Vagina (tissue), 2 donors: ENCODE results near the gene NPAS2. TPM values are rescaled to one million over a fixed set of nuclear protein-coding genes. Genes with fewer than 3 reads are reported as not detected.

Source experiments
- DNase-seq, 2 donors: peaks; one replicate each; pipeline ENCODE4 v3.0.0-alpha.2; 2017; ENCODE audit errors: extremely low spot score in 2 of 2
- H3K27ac ChIP-seq: fragments of 200-600 bp; sonication (generic); one replicate; pipeline ENCODE4 v1.5.1; 2019
- H3K27me3 ChIP-seq: fragments of 200-600 bp; sonication (generic); one replicate; pipeline ENCODE4 v1.5.1; 2019
- H3K36me3 ChIP-seq, 2 donors: fragments of 200-600 bp; sonication (generic); one replicate each; pipeline ENCODE4 v1.5.1; 2017 to 2019
- H3K4me1 ChIP-seq: fragments of 200-600 bp; sonication (generic); one replicate; pipeline ENCODE4 v1.5.1; 2019
- H3K4me3 ChIP-seq, 2 donors: fragments of 200-600 bp; sonication (generic); 1 replicate in 1 of 2; 2 replicates in 1 of 2; pipeline ENCODE4 v1.5.1; 2016 to 2019
- H3K9me3 ChIP-seq: fragments of 200-600 bp; sonication (generic); one replicate; pipeline ENCODE4 v1.5.1; 2019
- CTCF ChIP-seq, 3 experiments: fragments of 450-650 bp in 2 of 3; fragments of 200-600 bp in 1 of 3; sonication (generic) in 1 of 3; IDR thresholded peaks; one replicate each; pipeline ENCODE4 v1.5.1; 2017 to 2019; ENCODE audit warnings: antibody characterized with exemption in 3 of 3, mild to moderate bottlenecking in 2 of 3, moderate library complexity in 2 of 3
- POLR2A ChIP-seq, 2 donors: fragments of 450-650 bp; IDR thresholded peaks; one replicate each; pipeline ENCODE4 v1.6.1; 2017; ENCODE audit warnings: antibody characterized with exemption in 2 of 2, mild to moderate bottlenecking in 2 of 2, moderate library complexity in 2 of 2
- POLR2AphosphoS5 ChIP-seq, 2 donors: sonication (generic); formaldehyde crosslinking; IDR thresholded peaks; one replicate each; pipeline ENCODE4 v1.9.0; 2017; ENCODE audit warnings: antibody characterized with exemption in 2 of 2, mild to moderate bottlenecking in 2 of 2, low read depth in 1 of 2; ENCODE audit not compliant: insufficient read depth in 1 of 2
- intact Hi-C: fragments of 100-400 bp; cut with DNase I; formaldehyde crosslinking; loops from one replicate; pipeline ENCODE4 v1.15.1; 2023
- total RNA-seq: library from RNA; depleted of rRNA; stranded (reverse); fragments of >200 nt; gene quantifications from one replicate; pipeline ENCODE4 v1.2.3, GENCODE V29; 2016

NPAS2 gene
- total RNA-seq, 1 donor from 2014 or later, result 37.6 TPM

DNA sequence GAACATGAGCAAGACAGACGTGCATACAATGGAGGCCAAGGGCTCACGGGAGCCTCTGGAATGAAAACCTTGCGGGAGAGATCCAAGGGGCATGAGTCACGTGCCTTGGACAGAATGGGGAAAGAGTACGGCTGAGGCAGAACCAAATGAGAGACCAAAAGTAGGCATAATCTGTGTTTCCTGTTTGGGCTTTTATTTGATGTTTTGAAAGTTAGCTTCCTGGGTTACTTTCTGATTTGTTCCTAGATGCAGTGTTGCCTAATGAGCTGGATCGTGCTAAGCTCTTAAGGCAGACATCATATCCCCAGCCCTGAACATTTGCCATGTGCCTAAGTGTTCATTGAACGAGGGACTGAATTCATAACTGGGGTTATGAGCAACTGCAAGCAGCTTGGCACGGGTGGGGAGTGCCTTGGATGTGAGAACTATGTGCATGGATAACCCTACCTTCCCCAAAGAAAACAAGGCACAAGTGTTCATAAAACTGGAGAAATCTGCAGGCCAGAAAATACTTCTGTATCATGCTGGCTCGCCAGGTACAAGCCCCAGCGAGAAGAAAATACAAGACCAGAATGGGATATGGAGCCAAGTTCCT, 121.8 kb downstream of the NPAS2 start:
- no peak overlapping the region for H3K27ac ChIP-seq
- intact Hi-C loops, result no loop called here
- H3K4me3 ChIP-seq, result no peak overlapping the region
- no peaks in the 10 kb centered on the region for H3K27me3 ChIP-seq
- H3K9me3 ChIP-seq, result no peaks in the 10 kb centered on the region
- no peaks in the 10 kb centered on the region for H3K36me3 ChIP-seq
- TF ChIP-seq CTCF (IDR thresholded peaks at IDR 0.05) (no peak), POLR2A (IDR thresholded peaks at IDR 0.05) (no peak), POLR2AphosphoS5 (IDR thresholded peaks at IDR 0.05; ENCODE audit: insufficient read depth in 1 of 2, low read depth in 1 of 2) (no peak)
- no peak for DNase-seq
- H3K4me1 ChIP-seq, result no peaks in the 10 kb centered on the region

GRCh38 chr2:100944617-100945432, 124.9 kb downstream of the NPAS2 start:
- no peak for DNase-seq
- Histone ChIP-seq H3K4me1 (no peaks in the 10 kb centered on the region), H3K4me3 (no peak overlapping the region), H3K27me3 (no peaks in the 10 kb centered on the region), H3K27ac (no peak overlapping the region), H3K36me3 (peaks cover 0 to 5% of the 10 kb centered on the region in 2 donors), H3K9me3 (no peaks in the 10 kb centered on the region)
- intact Hi-C loops, result no loop called here
- TF ChIP-seq POLR2AphosphoS5 (IDR thresholded peaks at IDR 0.05; ENCODE audit: insufficient read depth in 1 of 2, low read depth in 1 of 2) (no peak), POLR2A (IDR thresholded peaks at IDR 0.05) (no peak), CTCF (IDR thresholded peaks at IDR 0.05) (no peak)

- Histone ChIP-seq H3K4me1 (no peaks in the 10 kb centered on the region), H3K4me3 (no peak overlapping the region), H3K9me3 (no peaks in the 10 kb centered on the region), H3K36me3 (peaks cover 0 to 5% of the 10 kb centered on the region in 2 donors), H3K27me3 (no peaks in the 10 kb centered on the region), H3K27ac (no peak overlapping the region)
- TF ChIP-seq POLR2AphosphoS5 (IDR thresholded peaks at IDR 0.05; ENCODE audit: insufficient read depth in 1 of 2, low read depth in 1 of 2), result no peak
- no peak for TF ChIP-seq POLR2A (IDR thresholded peaks at IDR 0.05)
- no peak for TF ChIP-seq CTCF (IDR thresholded peaks at IDR 0.05)
- intact Hi-C loops, result no loop called here
- DNase-seq, result no peak
These were observed 125.4 kb downstream of the NPAS2 start for GRCh38 chr2:100945433-100945740.

DNA sequence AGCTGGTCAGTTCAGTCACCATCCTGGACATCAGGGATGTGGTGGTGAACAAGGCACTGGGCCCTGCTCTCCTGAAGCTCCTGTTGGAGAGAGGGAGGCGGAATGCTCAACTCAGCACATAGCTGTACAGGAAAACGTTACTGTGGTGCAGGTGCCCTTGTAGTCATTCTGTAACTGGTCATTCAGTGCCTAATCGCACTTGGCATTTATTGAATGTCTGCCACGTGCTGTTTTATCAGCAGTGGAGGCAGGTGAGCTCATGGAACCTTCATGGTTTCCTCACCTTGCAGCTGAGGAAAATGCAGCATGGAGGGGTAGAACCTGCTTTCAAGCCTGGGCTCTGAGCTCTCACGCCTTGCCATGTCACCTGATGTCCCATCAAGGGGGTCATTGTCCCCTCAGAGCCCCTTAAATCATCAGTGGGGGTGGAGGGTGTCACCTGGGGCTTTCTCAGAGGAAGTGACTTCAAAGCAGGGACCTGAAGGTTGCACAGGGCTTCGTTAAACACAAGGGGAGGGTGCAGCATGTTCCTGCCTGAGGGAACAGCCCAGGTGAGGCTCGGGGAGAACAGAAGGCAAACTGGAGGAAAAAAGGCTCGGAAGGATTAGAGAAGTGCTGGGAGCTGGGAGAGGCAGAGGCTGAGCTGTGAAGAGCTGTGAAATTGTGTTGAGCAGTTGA, 126.1 kb downstream of the NPAS2 start:
- no peak overlapping the region for H3K4me3 ChIP-seq
- peaks cover 0 to 5% of the 10 kb centered on the region in 2 donors for H3K36me3 ChIP-seq
- DNase-seq, result no peak
- no peak overlapping the region for H3K27ac ChIP-seq
- H3K9me3 ChIP-seq, result no peaks in the 10 kb centered on the region
- TF ChIP-seq POLR2AphosphoS5 (IDR thresholded peaks at IDR 0.05; ENCODE audit: insufficient read depth in 1 of 2, low read depth in 1 of 2) (no peak), CTCF (IDR thresholded peaks at IDR 0.05) (no peak)
- intact Hi-C loops, result no loop called here
- no peaks in the 10 kb centered on the region for H3K27me3 ChIP-seq
- no peaks in the 10 kb centered on the region for H3K4me1 ChIP-seq
